IPS DF 4.7 (cell line): ENCODE measurements around the gene ABI2.
"Not testable (repeated sequence)": the region's sequence is repeated elsewhere in the genome, so short reads cannot be mapped to it uniquely, and the experiment has no call there.

Experiments
- DNase-seq: peaks from one replicate; pipeline ENCODE4 v3.0.0-alpha.2; 2013; ENCODE audit warnings: low spot score; ENCODE audit errors: extremely low read depth

Gene ABI2

DNA sequence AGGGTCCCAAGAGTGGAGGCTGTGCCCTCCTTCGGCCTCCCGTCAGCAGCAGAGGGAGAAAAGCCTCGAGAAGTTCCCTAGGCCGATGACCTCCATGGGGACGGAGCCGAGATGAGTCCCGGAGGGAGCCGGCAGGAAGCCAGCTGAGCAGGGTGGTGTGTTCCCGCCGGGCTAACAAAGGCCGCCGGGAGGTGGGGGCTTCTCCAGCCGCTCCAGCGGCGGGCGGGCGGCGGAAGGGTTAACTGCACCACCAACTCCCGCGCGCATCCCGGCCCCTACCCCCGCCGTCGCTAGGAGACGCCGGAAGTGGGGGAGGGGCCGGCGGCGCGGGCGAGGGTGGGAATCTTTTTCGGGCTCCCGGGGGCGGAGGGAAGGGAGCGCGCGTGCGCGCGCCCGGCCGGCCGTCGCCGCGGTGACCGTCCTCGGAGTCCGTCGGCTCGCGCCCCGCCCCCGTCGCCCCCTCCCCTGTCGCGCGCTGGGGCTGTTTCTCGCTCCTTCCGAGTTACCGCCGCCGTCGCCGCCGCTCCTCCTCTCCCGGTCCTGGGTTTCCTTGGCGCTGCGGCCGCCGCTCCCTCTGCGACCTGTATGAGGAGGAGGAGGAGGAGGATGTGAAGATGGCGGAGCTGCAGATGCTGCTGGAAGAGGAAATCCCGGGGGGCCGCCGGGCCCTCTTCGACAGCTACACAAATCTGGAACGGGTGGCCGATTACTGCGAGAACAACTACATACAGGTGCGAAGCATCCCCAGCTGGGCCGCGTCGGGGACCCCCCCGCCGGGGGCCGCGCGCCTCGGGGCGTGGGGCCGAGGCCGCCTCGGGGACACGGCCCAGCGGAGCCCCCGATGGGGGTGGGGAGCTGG is at the start of gene ABI2:
ABI2 (plus strand) TSS at position 494 of the 859 bp plus-strand sequence; CDS start at position 615, 121 bp downstream.
- peak; percentile 56 for DNase-seq

DNA sequence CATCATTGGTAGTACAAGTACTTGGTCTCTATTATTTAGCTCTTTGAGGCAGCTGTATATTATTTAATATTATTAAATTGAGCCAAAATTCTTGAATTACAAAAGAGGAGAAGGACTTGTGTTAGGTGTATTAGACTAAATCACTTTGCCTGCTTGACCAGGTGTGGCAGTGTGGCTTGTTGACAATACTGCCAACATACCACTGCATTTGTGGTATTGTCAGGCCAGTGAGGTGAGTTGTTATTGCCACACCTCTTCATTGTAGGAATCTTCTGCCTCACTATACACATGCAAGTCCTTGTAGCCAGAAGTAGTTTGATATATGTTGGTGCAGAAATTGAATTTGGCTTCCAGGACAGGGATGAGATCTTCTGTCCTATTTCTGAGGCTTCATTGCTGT is 48.9 kb upstream of the ABI2 start:
- DNase-seq, result no peak

DNA sequence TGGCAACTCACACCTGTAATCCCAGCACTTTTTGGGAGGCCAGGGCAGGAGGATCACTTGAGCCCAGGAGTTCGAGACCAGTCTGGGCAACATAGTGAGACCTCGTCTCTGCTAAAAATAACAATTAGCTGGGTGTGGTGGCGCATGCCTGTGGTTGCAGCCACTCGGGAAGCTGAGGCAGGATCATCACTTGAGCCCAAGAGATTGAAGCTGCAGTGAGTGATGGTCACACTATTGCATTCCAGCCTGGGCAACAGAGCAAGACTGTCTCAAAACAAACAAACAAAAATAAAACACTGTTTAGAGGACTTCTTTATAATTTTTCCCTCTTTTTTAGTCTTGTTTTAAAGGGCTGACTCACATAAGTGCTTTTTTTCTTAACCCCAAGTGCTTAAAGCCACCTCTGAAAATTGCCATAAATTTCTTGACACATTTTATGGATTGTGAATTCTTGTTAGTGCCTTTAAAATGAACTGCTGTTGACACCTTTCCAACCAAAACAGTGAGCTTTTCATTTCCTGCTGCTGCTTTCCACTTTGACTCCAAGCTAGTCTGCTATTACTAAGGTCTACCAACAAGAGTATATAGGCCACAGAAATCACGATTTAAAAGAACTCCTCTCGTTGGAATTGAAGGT is 47.6 kb upstream of the ABI2 start:
- DNase-seq, result no peak

DNA sequence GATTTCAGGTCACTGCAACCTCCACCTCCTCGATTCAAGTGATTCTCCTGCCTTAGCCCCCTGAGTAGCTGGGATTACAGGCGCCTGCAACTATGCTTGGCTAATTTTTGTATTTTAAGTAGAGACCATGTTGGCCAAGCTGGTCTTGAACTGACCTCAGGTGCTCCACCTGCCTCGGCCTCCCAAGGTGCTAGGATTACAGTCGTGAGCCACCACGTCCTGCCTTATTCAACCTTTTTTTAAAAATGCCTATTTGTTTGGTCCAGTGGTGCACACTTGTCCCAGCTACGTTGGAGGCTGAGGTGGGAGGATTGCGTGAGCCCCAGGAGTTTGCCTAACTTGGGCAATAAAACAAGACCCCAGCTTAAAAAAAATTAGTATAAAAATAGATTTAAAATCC is 46.1 kb upstream of the ABI2 start:
- no peak for DNase-seq

DNA sequence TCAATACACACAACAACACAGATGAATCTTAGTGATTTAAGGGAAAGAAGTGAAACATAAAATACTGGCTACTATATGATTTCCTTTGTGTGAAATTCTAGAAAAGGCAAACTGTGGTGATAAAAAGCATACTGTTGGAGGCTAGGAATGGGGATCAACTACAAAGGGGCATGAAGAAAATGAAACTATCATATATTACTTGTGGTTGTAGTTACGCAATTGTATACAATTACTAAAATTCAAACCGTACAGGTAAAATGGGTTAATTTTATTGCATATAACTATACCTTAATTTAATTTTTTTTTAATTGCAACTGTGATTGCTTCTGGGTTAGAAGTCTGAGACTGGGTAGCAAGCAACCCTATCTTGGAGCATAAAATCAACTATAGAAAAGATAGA is 41.7 kb upstream of the ABI2 start:
- DNase-seq, result no peak

DNA sequence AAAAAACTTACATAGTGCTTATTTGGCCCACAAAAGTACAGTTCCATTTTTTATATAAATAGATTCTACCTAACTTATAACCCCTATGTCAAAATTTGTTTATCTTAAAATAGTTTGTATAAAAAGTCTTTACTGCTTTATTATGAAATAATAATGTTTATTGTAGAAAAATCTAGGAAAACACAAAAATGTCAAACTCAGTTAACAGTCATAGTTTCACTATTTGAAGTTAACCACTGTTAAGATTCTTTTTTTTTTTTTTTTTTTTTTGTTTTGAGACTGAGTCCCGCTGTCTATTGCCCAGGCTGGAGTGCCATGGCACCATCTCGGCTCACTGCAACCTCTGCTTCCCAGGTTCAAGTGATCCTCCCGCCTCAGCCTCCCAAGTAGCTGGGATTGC is 26.5 kb upstream of the ABI2 start:
- DNase-seq, result no peak

DNA sequence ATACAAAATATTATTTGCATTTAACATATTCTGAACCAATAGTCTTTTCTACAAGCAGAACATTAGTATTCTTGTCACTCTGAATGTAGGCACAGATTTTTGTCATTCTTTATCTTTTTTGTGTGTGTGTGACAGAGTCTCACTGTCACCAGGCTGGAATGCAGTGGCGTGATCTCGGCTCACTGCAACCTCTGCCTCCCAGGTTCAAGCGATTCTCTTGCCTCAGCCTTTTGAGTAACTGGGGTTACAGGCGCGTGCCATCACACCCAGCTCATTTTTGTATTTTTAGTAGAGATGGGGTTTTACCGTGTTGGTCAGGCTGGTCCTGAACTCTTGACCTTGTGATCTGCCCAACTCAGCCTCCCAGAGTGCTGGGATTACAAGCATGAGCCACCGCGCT is 25.6 kb upstream of the ABI2 start:
- DNase-seq, result not testable (repeated sequence)

DNA sequence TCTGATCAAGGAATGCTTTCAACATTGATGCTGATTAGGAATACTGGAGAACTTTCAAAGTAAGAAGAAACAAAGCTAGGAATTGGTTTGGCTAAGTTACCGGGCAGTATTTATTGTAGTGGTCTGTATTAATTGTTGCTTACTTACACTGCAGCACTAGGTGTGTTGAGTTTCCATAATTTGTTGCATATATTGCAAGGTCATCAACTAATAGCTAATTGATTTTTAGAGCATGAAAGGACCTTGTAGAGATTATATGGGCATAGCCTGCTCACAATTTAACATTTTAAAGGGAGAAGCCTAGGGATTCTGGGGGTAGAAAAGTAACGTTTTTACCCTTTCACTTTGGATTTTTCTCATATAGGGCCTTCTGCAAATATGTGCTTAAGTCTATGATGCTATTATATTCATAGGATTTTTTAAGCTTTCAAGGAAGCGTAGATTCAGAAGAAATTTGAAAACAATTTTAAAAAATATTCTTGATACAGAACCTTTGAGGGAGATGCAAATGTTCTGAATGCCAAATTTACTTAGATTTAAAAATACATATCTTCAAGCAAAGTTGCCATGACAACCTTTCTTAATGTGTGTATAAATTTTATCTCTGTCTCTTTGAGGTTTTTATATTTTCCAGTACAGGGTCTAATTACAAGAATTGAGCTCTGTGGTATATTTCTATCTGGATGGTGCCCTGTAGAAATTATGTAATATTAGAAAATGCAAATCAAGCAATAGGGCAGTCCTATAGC is 17.3 kb upstream of the ABI2 start:
- DNase-seq, result no peak

DNA sequence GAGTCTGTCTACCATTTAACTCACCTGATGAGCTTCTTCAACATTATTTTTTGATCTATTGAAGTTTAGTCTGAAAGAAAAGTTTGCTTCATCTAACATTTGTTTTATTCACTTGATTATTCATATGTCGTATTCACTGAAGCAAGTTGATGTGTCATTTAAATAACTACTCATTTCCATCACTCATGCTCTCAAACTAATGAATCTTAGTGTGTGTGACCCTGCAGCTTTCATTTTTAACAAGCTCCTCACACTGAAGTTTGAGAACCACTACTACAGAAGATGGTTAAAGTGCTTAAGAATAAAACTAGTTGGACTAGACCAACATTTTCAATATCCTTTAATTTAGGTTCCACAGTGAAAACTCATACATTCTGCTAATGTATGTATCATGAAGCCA is 1.8 kb upstream of the ABI2 start:
- DNase-seq, result no peak

DNA sequence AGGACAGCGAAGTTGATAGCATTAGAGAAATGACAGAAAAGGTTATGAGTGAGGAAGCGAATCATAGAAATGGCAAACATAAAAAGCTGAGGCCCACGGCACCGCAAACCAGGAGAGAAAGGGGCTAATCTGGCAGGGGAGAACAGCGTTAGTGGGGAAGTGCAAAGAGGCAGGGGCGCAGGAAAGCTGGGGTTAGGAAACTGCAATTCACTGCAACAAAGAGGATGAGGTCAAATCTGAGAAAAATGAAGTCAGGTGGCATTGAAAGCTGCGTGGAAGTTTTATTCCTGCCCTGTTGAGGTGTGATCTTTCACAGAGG is 653 bp upstream of the ABI2 start:
- no peak for DNase-seq

DNA sequence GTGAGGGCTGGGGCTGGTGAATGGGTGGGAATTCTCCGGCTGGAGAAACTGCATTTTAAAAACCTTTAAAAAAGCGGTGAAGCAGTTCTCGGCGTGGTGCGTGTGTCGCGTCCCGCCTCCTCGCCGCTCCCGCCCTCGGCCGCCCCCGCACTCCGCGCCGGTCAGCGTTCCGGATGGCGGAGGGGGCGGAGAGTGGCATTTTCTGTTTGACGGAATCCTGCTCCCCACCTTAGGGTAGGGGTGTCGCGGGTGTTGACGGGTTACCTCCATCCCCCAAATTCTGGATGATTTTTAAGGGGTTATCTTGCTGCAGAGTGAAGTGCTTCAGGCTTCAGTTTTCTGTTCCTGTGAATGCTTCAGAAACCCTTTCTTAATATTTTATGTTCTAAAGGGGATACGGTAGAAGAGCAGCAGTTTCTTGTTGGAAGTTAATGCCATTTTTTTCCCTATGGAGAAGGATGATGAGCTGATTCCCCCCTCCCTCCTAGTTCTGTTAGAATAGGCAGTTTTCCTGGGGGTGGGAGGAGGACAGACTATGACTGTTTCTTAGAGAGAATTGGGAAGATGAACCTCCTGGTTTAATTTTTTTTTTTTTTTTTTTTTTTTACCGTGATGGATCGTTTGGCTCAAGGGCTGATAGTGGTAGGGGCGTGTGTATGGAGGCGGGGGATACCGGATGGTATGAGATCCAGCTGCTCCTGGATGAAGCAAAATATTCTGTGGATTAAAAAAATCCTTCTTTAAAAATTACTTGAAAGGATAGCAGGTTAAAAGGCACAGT is 756 bp downstream of the ABI2 start:
- DNase-seq, result no peak

DNA sequence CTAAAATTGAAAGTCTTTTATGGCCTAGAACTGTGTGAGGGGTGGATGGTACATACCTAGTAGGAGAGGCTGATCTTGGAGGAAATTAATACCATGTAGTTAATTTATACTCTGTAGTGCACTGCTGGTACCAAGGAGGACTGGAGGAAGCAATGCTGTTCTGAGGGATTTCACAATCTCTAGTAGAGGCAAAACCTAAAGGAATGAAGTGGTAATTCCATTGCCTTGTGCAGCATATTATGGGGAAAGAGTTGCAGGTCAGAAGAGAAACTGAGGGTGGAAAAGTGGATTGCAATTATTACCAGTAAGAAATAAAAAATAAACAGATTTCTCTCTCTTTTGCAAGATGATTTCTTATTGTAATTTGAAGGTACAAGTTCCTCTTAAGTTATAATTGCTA is 2.2 kb downstream of the ABI2 start:
- no peak for DNase-seq

DNA sequence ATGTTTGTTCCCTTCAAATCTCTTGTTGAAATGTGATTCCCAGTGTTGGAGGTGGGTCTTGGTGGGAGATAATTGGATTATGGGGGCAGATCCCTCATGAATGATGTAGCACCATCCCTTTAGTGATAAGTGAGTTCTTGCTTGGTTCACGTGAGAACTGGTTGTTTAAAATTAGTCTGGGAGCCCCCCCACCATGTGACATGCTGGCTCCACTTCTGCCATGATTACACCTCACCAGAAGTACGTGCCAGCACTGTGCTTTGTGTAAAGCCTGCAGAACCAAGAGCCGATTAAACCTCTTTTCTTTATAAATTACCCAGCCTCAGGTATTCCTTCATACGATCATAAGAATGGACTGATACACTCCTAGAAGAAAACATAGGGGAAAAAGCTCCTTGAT is 10.1 kb downstream of the ABI2 start:
- no peak for DNase-seq

DNA sequence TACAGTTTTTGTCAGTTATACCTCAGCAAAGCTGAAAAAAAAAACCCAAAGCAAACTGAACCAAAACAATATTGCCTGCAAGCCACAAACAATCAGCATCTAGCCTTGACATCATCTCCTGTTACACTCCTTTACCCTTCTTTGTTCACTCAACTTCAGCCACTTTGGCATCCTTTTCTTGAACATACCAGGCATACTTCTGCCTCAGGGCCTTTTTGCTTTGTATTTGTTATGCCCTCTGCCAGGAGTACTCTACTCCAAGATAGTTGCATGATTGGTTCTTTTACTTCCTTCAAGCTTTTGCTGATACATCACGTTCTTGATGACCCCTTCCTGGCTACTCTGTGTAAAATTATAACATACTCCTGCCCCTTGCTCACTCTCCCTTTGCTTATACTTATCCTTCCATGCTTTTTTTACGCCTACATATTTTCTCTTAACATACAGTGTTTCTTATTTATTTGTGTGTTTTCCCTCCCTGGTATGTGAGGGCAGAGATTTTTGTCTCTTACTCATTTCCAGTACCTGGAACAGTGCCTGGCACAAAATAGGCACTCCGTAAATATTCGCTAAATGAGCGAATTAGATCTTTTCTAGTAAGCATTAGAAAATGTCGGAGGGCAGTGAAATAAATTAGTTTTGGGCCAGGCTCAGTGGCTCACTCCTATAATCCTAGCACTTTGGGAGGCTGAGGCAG is 12.7 kb downstream of the ABI2 start:
- DNase-seq, result peak; percentile 53

DNA sequence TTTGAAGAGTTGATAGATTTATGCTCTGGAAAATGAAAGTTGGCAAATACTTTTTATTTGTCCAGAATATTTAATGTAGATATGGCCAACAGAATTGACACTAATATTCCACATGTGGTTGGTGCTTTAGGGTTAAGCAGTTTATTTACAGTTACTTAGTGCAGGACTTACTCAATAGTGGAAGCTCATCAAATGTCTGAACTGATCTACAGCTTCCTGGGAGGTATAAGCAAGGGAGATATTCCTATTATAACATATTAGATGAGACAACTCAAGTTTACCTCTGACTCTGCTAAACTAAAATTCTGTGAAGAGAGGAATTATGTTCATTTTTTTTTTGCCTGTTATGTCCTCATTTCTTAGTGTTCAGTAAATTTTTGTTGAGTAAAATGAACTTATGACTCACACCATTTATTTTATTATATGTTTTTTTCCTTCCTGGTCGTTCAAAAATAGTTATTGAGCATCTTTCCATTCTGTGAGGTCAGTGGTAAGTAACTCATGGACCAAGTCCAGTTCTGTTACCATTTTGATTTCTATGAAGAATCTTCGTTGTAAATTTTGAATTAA is 13.6 kb downstream of the ABI2 start:
- no peak for DNase-seq

DNA sequence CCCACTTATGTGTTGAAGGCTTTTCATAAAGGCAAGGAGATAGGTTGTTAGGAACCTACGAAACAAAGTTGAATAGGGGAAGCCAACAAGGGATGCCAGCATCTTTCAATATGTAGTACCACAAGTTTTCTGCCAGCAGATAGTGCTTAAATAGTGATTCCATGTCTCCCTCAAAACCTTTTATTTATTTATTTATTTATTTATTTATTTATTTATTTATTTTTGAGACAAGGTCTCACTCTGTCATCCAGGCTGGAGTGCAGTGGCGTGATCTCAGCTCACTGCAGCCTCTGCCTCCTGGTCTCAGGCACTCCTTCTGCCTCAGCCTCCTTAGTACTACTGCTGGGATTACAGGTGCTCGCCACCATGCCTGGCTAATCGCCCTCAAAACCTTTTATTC is 14.2 kb downstream of the ABI2 start:
- not testable (repeated sequence) for DNase-seq

DNA sequence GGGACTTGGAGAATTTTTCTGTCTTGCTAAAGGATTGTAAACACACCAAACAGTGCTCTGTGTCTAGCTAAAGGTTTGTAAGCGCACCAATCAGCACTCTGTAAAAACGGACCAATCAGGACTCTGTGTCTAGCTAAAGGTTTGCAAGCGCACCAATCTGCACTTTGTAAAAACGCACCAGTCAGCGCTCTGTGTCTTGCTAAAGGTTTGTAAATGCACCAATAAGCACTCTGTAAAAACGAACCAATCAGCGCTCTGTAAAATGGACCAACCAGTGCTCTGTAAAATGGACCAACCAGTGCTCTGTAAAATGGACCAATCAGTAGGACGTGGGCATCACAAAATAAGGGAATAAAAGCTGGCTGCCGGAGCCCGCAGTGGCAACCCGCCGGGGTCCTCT is 16.5 kb downstream of the ABI2 start:
- no peak for DNase-seq

DNA sequence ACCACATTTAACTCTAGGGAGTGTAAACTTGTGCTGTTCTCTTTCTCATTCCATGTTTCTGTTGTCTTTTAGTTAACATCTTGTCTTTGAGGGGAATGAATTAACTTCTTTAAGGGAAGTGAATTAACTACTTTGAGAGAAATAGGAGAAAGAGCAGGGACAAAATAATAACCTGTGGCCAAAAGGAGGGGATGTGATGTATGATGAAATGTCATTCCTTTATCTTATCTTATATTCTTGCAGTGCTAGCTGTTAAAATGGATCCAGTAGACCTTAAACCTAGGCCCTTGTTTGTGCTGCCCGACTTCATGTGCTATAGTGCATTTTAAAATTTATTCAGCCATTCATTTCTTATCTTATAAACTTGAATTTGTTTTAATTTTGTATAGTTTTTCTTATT is 18.4 kb downstream of the ABI2 start:
- DNase-seq, result no peak

DNA sequence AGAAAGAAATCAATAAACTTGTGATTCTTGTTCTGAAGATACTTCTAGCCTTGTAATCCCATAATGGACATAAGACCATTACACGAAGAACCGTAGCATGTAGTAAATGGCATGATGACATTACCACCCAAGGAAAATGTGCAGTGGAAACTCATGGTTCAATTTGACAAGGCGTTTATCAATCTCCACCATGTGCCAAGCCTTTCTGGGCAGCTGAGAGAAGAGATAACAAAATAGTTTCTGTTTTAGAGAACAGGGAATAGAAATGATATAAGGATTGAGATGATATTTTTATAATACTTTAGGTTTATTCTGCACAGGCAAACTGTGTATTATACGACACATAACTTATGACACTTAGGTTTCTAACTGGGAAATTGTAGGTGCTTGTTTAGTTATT is 19.2 kb downstream of the ABI2 start:
- DNase-seq, result no peak

DNA sequence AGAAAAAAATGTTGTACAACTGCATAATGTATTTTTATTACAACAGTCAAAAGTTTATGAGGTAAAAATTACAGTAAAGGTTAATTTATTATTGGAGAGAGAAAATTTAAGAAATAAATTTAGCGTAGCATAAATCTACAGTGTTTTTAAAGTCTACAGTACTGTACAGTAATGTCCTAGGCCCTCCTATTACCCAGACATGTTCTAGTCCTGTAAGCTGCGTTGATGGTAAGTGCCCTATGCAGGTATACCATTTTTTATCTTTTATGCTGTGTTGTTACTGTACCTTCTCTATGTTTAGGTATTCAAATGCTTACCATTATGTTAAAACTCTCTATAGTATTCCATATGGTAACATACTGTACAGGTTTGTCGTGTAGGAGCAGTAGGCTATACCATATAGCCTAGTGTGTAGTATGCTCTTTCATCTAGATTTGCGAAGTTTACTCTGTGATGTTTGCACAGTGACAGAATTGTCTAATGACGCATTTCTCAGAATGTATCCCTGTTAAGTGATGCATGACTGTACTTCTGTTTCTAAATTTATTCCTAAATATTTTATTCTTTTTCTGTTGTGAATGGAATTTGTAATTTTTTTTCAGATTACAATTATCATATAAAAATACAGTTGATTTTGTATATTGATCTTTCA is 24.5 kb downstream of the ABI2 start:
- no peak for DNase-seq
